HepG2 (cell line): Measurements from ENCODE around the gene GLIS1. TPM values are rescaled to one million over a fixed set of nuclear protein-coding genes. Genes with fewer than 3 reads are reported as not detected.

Experiments
- ATAC-seq: fragments of 200-7000 bp; cut with Tn5 transposase; 3 replicates; pipeline ENCODE4 v1.9.1; 2020; ENCODE audit warnings: mild to moderate bottlenecking, moderate library complexity
- BruUV-seq: library from RNA; stranded (reverse); fragments of 400-500 nt; replicated peaks from 2 replicates; lab custom pipeline; 2021; lab: Mats Ljungman, UMichigan
- CTCF ChIA-PET: fragments of 300-600 bp; formaldehyde crosslinking; extraction: SDS; loops from one replicate; lab custom pipeline; 2021; ENCODE audit warnings: low total read pairs, inconsistent platforms, low intra/inter-chr PET ratio; lab: Yijun Ruan, JAX
- POLR2A ChIA-PET: fragments of 350-600 bp; sonication (Branson Sonifier 250); formaldehyde crosslinking; loops from one replicate; lab custom pipeline; 2020; ENCODE audit warnings: antibody characterized with exemption, inconsistent platforms; lab: Yijun Ruan, JAX
- DNase-seq: peaks from one replicate; pipeline ENCODE4 v3.0.0-alpha.2; 2015; ENCODE audit warnings: low spot score
- FAIRE-seq: peaks from 3 replicates; lab custom pipeline; 2011; peaks lifted over from hg19 to GRCh38; lab: Jason Lieb, UNC
- H2AFZ ChIP-seq: one replicate; pipeline ENCODE4 v1.6.1; 2011; ENCODE audit warnings: low read length, inconsistent platforms
- H3K27ac ChIP-seq: fragments of 300-600 bp; 3 replicates; pipeline ENCODE4 v1.8.0; 2011; ENCODE audit warnings: mixed run types, mild to moderate bottlenecking, mixed read lengths, low read length, inconsistent platforms; ENCODE audit not compliant: insufficient read depth; ENCODE audit errors: extremely low read length
- H3K27me3 ChIP-seq, 2 experiments: fragments of 200-600 bp in 1 of 2; 2 replicates in 1 of 2; 3 replicates in 1 of 2; pipeline versions ENCODE4 v1.6.0 to v1.8.0; 2011; ENCODE audit warnings: low read length in 2 of 2, mild to moderate bottlenecking in 2 of 2, moderate library complexity in 2 of 2, inconsistent platforms in 1 of 2; ENCODE audit not compliant: insufficient read depth in 2 of 2, control insufficient read depth in 1 of 2
- H3K36me3 ChIP-seq, 2 experiments: fragments of 200-600 bp in 1 of 2; replicated peaks in 1 of 2; 2 replicates in 1 of 2; 3 replicates in 1 of 2; pipeline versions ENCODE4 v1.5.1 to v1.8.0; 2011; ENCODE audit warnings: low read length in 2 of 2, inconsistent platforms in 1 of 2; ENCODE audit not compliant: insufficient read depth in 2 of 2, control insufficient read depth in 1 of 2
- H3K4me1 ChIP-seq: 2 replicates; pipeline ENCODE4 v1.5.1; 2012; ENCODE audit warnings: low read length, inconsistent platforms; ENCODE audit not compliant: insufficient read depth
- H3K4me2 ChIP-seq: 2 replicates; pipeline ENCODE4 v1.6.0; 2011; ENCODE audit warnings: low read depth, low read length, inconsistent platforms
- H3K4me3 ChIP-seq, 3 experiments: fragments of 200-600 bp in 1 of 3; sonication (generic), shearing (Covaris generic) in 1 of 3; replicated peaks in 1 of 3; 2 replicates each; pipeline ENCODE4 v1.5.1; 2011 to 2016; ENCODE audit warnings: low read length in 3 of 3, inconsistent platforms in 2 of 3, low read depth in 2 of 3, mild to moderate bottlenecking in 2 of 3, control low read depth in 1 of 3, mixed read lengths in 1 of 3; ENCODE audit not compliant: insufficient read depth in 1 of 3
- H3K79me2 ChIP-seq: one replicate; pipeline ENCODE4 v1.6.1; 2011; ENCODE audit warnings: low read length, inconsistent platforms; ENCODE audit not compliant: insufficient read depth
- H3K9ac ChIP-seq: 2 replicates; pipeline ENCODE4 v1.6.0; 2011; ENCODE audit warnings: mild to moderate bottlenecking, low read depth, low read length, inconsistent platforms; ENCODE audit not compliant: insufficient read depth
- H3K9me3 ChIP-seq: 2 replicates; pipeline ENCODE4 v1.5.1; 2012; ENCODE audit warnings: mild to moderate bottlenecking, low read length
- H4K20me1 ChIP-seq: 2 replicates; pipeline ENCODE4 v1.6.0; 2011; ENCODE audit warnings: inconsistent platforms, mild to moderate bottlenecking, low read length, moderate library complexity; ENCODE audit not compliant: insufficient read depth
- GMEB2 ChIP-seq: IDR thresholded peaks from 2 replicates; pipeline ENCODE4 v1.6.1; 2016; ENCODE audit warnings: missing biosample characterization, missing genetic modification reagents, low read depth
- IRX3 ChIP-seq: sonication (generic); formaldehyde crosslinking; IDR thresholded peaks from 2 replicates; pipeline ENCODE4 v1.8.1; 2023; ENCODE audit warnings: mild to moderate bottlenecking, low read depth, missing genetic modification reagents, borderline replicate concordance
- RBFOX2 ChIP-seq: fragments of 200-400 bp; formaldehyde crosslinking; IDR thresholded peaks from 2 replicates; pipeline ENCODE4 v1.6.1; 2017; ENCODE audit warnings: low read depth, mild to moderate bottlenecking, low read length
- TAF15 ChIP-seq: fragments of 200-400 bp; formaldehyde crosslinking; IDR thresholded peaks from one replicate; pipeline ENCODE4 v1.6.1; 2018; ENCODE audit warnings: mild to moderate bottlenecking, low read depth, low read length; ENCODE audit not compliant: poor library complexity, severe bottlenecking
- ZNF143 ChIP-seq: sonication (generic); formaldehyde crosslinking; IDR thresholded peaks from 2 replicates; pipeline ENCODE4 v1.4.0; 2020; ENCODE audit warnings: missing genetic modification reagents
- ZNF567 ChIP-seq: sonication (generic); formaldehyde crosslinking; IDR thresholded peaks from 2 replicates; pipeline ENCODE4 v1.8.1; 2023; ENCODE audit warnings: mild to moderate bottlenecking, missing genetic modification reagents, borderline replicate concordance
- ZNF639 ChIP-seq: conservative IDR thresholded peaks from 2 replicates; pipeline ENCODE4 v1.6.1; 2018; ENCODE audit warnings: missing genetic modification reagents
- ZNF704 ChIP-seq: sonication (generic); formaldehyde crosslinking; IDR thresholded peaks from 2 replicates; pipeline ENCODE4 v1.8.1; 2023; ENCODE audit warnings: mild to moderate bottlenecking, inconsistent platforms, moderate library complexity, missing genetic modification reagents, borderline replicate concordance
- WGBS: methylation state at CpG from one replicate; pipeline ENCODE4 v1.1.6; 2017; ENCODE audit warnings: low lambda C conversion rate; 5-methylcytosine and 5-hydroxymethylcytosine counted together
- in situ Hi-C: cut with HindIII; loops from 2 replicates; pipeline ENCODE4 v1.10.0; 2017; ENCODE audit warnings: low pct_unique_long_range_greater_than_20kb; ENCODE audit not compliant: extremely low pct_ligation_motif_present
- intact Hi-C: fragments of 100-400 bp; cut with micrococcal nuclease; formaldehyde crosslinking; loops from one replicate; pipeline ENCODE4 v1.10.0; 2022; ENCODE audit not compliant: unreplicated experiment
- polyA plus RNA-seq, 8 experiments: library from polyadenylated mRNA; depleted of rRNA in 3 of 8; stranded (reverse) in 7 of 8; unstranded in 1 of 8; fragments of >200 nt; fragmentation: Illumina TruSeq in 4 of 8; extraction: Trizol in 4 of 8; gene quantifications; 2 replicates each; pipeline versions ENCODE4 v1.2.1 to v1.2.3, GENCODE V29; 2011 to 2016; ENCODE audit warnings: low read depth in 4 of 8, missing spikeins in 1 of 8, mixed read lengths in 1 of 8; ENCODE audit not compliant: insufficient read depth in 1 of 8
- total RNA-seq, 5 experiments: library from RNA; depleted of rRNA; stranded (reverse); fragments of >200 nt; fragmentation: Illumina TruSeq; extraction: Trizol; gene quantifications; 2 replicates each; pipeline ENCODE4 v1.2.3, GENCODE V29; 2016; ENCODE audit warnings: low read depth in 1 of 5

The GLIS1 gene
- total and polyA plus RNA-seq, 2 of the 13 experiments (the other 11 are each of a cell fraction or from before 2014, with no cell fraction given): 0.03 TPM; not detected in 1

- WGBS: 59% methylated on average over 23 of the region's 24 CpGs
- H2AFZ ChIP-seq: no peak overlapping the region
- ChIA-PET POLR2A (no interaction called here), CTCF (no interaction called here)
- H3K9me3 ChIP-seq: no peaks in the 10 kb centered on the region
- H3K4me2 ChIP-seq: no peak overlapping the region
- no peak overlapping the region for H3K27ac ChIP-seq
- no TSS peak for BruUV-seq
- H3K36me3 ChIP-seq: no peaks in the 10 kb centered on the region
- H3K4me3 ChIP-seq: no peak overlapping the region
- TF ChIP-seq IRX3 (CRISPR knock-in tag): no peak
- no peak for TF ChIP-seq TAF15
- TF ChIP-seq ZNF704 (CRISPR knock-in tag): no peak
- no peak for TF ChIP-seq GMEB2 (CRISPR knock-in tag)
- no peak for TF ChIP-seq ZNF567 (CRISPR knock-in tag)
- TF ChIP-seq ZNF639 (CRISPR knock-in tag): no peak
- TF ChIP-seq RBFOX2: no peak
- TF ChIP-seq ZNF143 (CRISPR knock-in tag): no peak
- no peak overlapping the region for H3K9ac ChIP-seq
- intact Hi-C loops (no loop called here), in situ Hi-C loops (no loop called here)
- DNase-seq (no peak), ATAC-seq (no peak), FAIRE-seq (no peak)
- H3K79me2 ChIP-seq: no peaks in the 10 kb centered on the region
- peaks cover 3 to 29% of the 10 kb centered on the region in 2 experiments; a peak in 3 of 5 replicates for H3K27me3 ChIP-seq
- no peaks in the 10 kb centered on the region for H4K20me1 ChIP-seq
- no peaks in the 10 kb centered on the region for H3K4me1 ChIP-seq
These were observed 274.7 kb downstream of the GLIS1 start for GRCh38 chr1:53463961-53464899.
